ENCODE measurements around the gene NCK2. TPM values are rescaled to one million over a fixed set of nuclear protein-coding genes. Genes with fewer than 3 reads are reported as not detected.

NCK2 gene
- total and polyA plus RNA-seq, 2 of the 4 experiments (the other 2 are of a cell fraction): 15.8 to 22.2 TPM

DNA sequence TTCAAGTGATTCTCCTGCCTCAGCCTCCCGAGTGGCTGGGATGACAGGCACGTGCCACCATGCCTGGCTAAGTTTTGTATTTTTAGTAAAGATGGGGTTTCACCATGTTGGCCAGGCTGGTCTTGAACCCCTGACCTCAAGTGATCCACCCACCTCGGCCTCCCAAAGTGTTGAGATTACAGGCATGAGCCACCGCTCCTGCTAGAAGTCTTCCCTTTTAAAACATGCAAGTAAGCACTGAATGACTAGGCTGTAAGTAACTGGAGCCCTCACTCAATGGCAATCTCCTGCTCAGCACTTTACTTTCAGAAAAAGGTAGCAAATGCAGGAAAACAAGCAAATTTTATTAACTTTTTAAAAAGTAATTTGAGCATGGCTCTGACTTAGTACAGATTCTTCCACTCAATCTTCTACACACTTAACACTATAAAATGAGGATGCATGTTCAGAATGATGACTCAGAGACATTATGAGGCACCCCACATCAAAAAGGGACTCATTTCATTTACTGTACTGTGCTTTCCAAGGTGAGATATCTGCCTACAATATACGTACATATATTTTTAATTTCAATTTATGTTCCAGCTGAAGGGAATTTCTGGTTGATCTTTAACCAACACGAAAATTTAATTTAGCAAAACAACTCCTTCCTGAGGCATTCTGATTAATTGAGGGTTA lies 6.6 kb upstream of the NCK2 start:
- H2AK9ac ChIP-seq (replicated peaks; ENCODE audit: low read depth, low read length, poor library complexity): no peak overlapping the region
- H4K5ac ChIP-seq (ENCODE audit: low read depth, low read length): no peak overlapping the region
- in situ Hi-C loops (cut with MboI; ENCODE audit: low sequenced_read_pairs) (no loop called here), dilution Hi-C loops (cut with HindIII; ENCODE audit: low sequenced_read_pairs, unreplicated experiment) (no loop called here), intact Hi-C loops (cut with micrococcal nuclease) (no loop called here)
- H3K4ac ChIP-seq (ENCODE audit: low read depth, low read length): no peak overlapping the region
- DNase-seq (no peak), ATAC-seq (ENCODE audit: low read depth) (no peak)
- no peak overlapping the region for H3K4me2 ChIP-seq (ENCODE audit: low read depth, low read length)
- POLR2A ChIA-PET (ENCODE audit: unreplicated experiment): no interaction called here
- TF ChIP-seq RAD21 (IDR thresholded peaks at IDR 0.05; ENCODE audit: low read length) (no peak), RFX5 (IDR thresholded peaks at IDR 0.05; ENCODE audit: low read depth, low read length) (no peak), MAZ (IDR thresholded peaks at IDR 0.05; ENCODE audit: borderline replicate concordance, low read depth, low read length) (no peak), NFE2L2 (IDR thresholded peaks at IDR 0.05; ENCODE audit: low read depth, low read length) (no peak)
- TF ChIP-seq, protein P1, sequence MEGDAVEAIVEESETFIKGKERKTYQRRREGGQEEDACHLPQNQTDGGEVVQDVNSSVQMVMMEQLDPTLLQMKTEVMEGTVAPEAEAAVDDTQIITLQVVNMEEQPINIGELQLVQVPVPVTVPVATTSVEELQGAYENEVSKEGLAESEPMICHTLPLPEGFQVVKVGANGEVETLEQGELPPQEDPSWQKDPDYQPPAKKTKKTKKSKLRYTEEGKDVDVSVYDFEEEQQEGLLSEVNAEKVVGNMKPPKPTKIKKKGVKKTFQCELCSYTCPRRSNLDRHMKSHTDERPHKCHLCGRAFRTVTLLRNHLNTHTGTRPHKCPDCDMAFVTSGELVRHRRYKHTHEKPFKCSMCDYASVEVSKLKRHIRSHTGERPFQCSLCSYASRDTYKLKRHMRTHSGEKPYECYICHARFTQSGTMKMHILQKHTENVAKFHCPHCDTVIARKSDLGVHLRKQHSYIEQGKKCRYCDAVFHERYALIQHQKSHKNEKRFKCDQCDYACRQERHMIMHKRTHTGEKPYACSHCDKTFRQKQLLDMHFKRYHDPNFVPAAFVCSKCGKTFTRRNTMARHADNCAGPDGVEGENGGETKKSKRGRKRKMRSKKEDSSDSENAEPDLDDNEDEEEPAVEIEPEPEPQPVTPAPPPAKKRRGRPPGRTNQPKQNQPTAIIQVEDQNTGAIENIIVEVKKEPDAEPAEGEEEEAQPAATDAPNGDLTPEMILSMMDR (conservative IDR thresholded peaks at IDR 0.05; ENCODE audit: low read depth, low read length): no peak
- H3K56ac ChIP-seq (ENCODE audit: extremely low read depth, insufficient read depth, low read length): no peak overlapping the region
- H3K27ac ChIP-seq (ENCODE audit: insufficient read depth, low read length): no peak overlapping the region
- BruUV-seq (replicated peaks): no TSS peak
- no peak overlapping the region for H3K4me3 ChIP-seq (ENCODE audit: insufficient read depth, low read depth, low read length)
- H2AFZ ChIP-seq (replicated peaks; ENCODE audit: low read length, poor library complexity): no peak overlapping the region
- no peak overlapping the region for H4K91ac ChIP-seq (ENCODE audit: insufficient read depth, low read depth, low read length)
- H2BK120ac ChIP-seq (ENCODE audit: low read depth, low read length): no peak overlapping the region
- no peak overlapping the region for H2BK15ac ChIP-seq (ENCODE audit: low read depth, low read length)
- H4K20me1 ChIP-seq (ENCODE audit: insufficient read depth, low read length): no peaks in the 10 kb centered on the region
- no peaks in the 10 kb centered on the region for H3K4me1 ChIP-seq (ENCODE audit: control insufficient read depth, insufficient read depth, low read length)
- CTCF ChIA-PET: interaction anchor here (0.8 kb wide), 1 partner anchor 9 kb away, joined by 3 read pairs; no protein-coding TSS in a partner anchor
- H2BK20ac ChIP-seq (ENCODE audit: low read depth, low read length): no peak overlapping the region
- H3K9ac ChIP-seq (ENCODE audit: low read depth, low read length): no peak overlapping the region
- H2BK5ac ChIP-seq (ENCODE audit: low read depth, low read length, poor library complexity, severe bottlenecking): no peak overlapping the region
- no peak overlapping the region for H3K23ac ChIP-seq (ENCODE audit: low read depth, low read length)
- H3K14ac ChIP-seq (replicated peaks; ENCODE audit: low read depth, low read length): no peak overlapping the region
- 0 out of 2 replicates have a peak, but pooled peaks cover 2% of the 10 kb centered on the region for H3K9me1 ChIP-seq (ENCODE audit: insufficient read depth, low read length)
- WGBS, 2 experiments (ENCODE audit: extremely low coverage in 2 of 2, insufficient read length in 1 of 2): no CpG with 5 or more reads among the region's 6 CpGs
- H4K8ac ChIP-seq (ENCODE audit: low read depth in 2 of 2, low read length in 2 of 2): no peak overlapping the region
- H3K79me1 ChIP-seq (ENCODE audit: low read depth in 1 of 2, low read length in 2 of 2): no peaks in the 10 kb centered on the region
- H3K9me3 ChIP-seq (ENCODE audit: control insufficient read depth, insufficient read depth, low read length): no peaks in the 10 kb centered on the region
- H2AK5ac ChIP-seq (ENCODE audit: low read depth, low read length): no peak overlapping the region
- H3K36me3 ChIP-seq (ENCODE audit: control insufficient read depth, insufficient read depth, low read length): no peaks in the 10 kb centered on the region
- no peak overlapping the region for H3K18ac ChIP-seq (ENCODE audit: low read depth, low read length)
- peaks cover 4% of the 10 kb centered on the region for H3K27me3 ChIP-seq (ENCODE audit: control insufficient read depth, insufficient read depth, low read length)

Data from IMR-90 (cell line).